ENCODE measurements around the gene OR2AP1. TPM values are rescaled to one million over a fixed set of nuclear protein-coding genes. Genes with fewer than 3 reads are reported as not detected.

OR2AP1 gene
- total RNA-seq, 1 experiment from 2014 or later, result not detected

GRCh38 chr12:55582066-55582465 is 9.8 kb downstream of the OR2AP1 start:
- no peak for TF ChIP-seq CTCF (conservative IDR thresholded peaks at IDR 0.05)
- no CpG with 5 or more reads among the region's 2 CpGs for WGBS (ENCODE audit: extremely low coverage, insufficient read length, low lambda C conversion rate)
- Histone ChIP-seq H3K23me2 (ENCODE audit: insufficient read length, low read depth, low read length, poor library complexity, severe bottlenecking) (no peaks in the 10 kb centered on the region), H3K9ac (ENCODE audit: extremely low read depth, insufficient read length, low read length) (no peak overlapping the region), H2BK120ac (ENCODE audit: low read depth, low read length, poor library complexity, severe bottlenecking) (no peak overlapping the region), H3K9me3 (ENCODE audit: control insufficient read depth, low read depth, low read length) (no peaks in the 10 kb centered on the region), H3K4me2 (ENCODE audit: insufficient read depth, insufficient read length, low read length) (no peak overlapping the region), H2BK20ac (ENCODE audit: low read depth, low read length, poor library complexity, severe bottlenecking) (no peak overlapping the region), H2BK12ac (ENCODE audit: insufficient read length, low read depth, low read length) (no peak overlapping the region), H4K91ac (ENCODE audit: insufficient read length, low read depth, low read length) (no peak overlapping the region), H3K56ac (ENCODE audit: insufficient read length, low read depth, low read length) (no peak overlapping the region), H3K79me1 (ENCODE audit: insufficient read depth, low read depth, low read length, poor library complexity, severe bottlenecking) (no peaks in the 10 kb centered on the region), H3K14ac (ENCODE audit: insufficient read depth, low read length) (no peak overlapping the region), H3K27me3 (ENCODE audit: insufficient read depth, low read length) (no peaks in the 10 kb centered on the region), H4K20me1 (ENCODE audit: control insufficient read depth, insufficient read depth, insufficient read length) (no peaks in the 10 kb centered on the region), H4K5ac (ENCODE audit: insufficient read length, low read depth, low read length) (no peak overlapping the region), H3K18ac (ENCODE audit: insufficient read length, low read depth, low read length) (no peak overlapping the region), H2BK15ac (ENCODE audit: low read depth, low read length) (no peak overlapping the region), H2AFZ (ENCODE audit: low read length) (no peak overlapping the region), H2BK5ac (ENCODE audit: insufficient read length, low read length) (no peak overlapping the region), H3K27ac (ENCODE audit: insufficient read length, low read depth, low read length) (no peak overlapping the region), H3K4ac (ENCODE audit: low read depth, low read length) (no peak overlapping the region), H2AK5ac (ENCODE audit: insufficient read length, low read length) (no peak overlapping the region), H3T11ph (ENCODE audit: low read length) (no peak overlapping the region), H4K8ac (replicated peaks; ENCODE audit: insufficient read length, low read depth, low read length) (no peak overlapping the region), H3K23ac (ENCODE audit: insufficient read length, low read depth, low read length) (no peak overlapping the region), H3K4me1 (ENCODE audit: insufficient read depth, low read length) (no peaks in the 10 kb centered on the region), H3K79me2 (ENCODE audit: insufficient read depth, low read length) (no peaks in the 10 kb centered on the region)
- H3K36me3 Mint-ChIP-seq (ENCODE audit: insufficient read depth in 1 of 3, low read depth in 3 of 3), result no peaks in the 10 kb centered on the region
- no peaks in the 10 kb centered on the region for H3K4me1 Mint-ChIP-seq
- no peak overlapping the region for H3K27ac Mint-ChIP-seq
- peaks cover 6% of the 10 kb centered on the region for H3K27me3 Mint-ChIP-seq (ENCODE audit: low read depth)
- no peak overlapping the region for H3K4me3 Mint-ChIP-seq
- peaks cover 10 to 11% of the 10 kb centered on the region in 2 experiments; a peak in 4 of 5 replicates for H3K9me3 Mint-ChIP-seq
- no peak for DNase-seq
